HG03097 (cell line): Measurements from ENCODE around the gene TNIP2.
"Not testable (repeated sequence)": the region's sequence is repeated elsewhere in the genome, so short reads cannot be mapped to it uniquely, and the experiment has no call there.

Source experiments
- ATAC-seq: cut with Tn5 transposase; IDR thresholded peaks from one replicate; pipeline ENCODE4 v1.9.1; 2021; ENCODE audit not compliant: unreplicated experiment, low FRiP score

Gene TNIP2

DNA sequence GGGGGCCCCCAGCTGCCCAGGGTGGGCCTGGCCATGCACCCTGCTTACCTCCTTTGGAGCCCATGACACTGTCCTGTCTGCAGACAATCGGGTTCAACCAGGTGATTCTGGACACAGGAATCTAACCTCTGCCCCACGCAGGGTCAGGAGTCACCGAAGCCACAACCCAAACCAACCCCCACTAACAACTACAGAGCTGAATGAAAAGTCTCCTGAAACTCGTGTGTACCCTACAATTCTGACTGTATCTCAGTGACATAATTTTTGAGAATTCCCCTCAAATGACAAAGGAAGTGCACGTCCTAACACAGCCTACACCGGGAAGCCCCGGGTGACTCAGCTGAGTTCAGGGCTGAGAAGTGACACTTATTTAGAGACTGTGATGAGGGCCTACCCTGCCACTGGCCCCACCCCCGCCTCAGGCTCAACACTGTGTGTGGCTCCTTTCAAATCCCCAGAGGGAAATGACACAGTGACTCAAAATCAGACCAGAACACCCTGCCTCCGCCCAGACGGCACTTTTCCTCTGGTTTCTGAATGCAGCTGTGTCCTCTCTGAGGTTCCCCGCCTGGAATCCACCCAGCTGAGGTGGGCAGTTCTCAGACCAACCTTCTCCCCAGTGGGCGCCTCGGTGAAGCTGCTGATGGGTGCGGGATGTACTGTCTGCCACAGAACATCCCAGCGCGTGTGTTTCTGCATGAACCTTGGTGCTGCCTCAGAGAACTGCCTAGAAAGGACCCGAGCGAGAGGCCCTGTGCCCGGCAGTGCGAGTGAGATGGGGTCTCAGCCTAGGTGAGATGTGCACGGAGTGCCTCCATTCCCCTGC lies 9.9 kb downstream of the TNIP2 start:
- ATAC-seq = peak; percentile 78

DNA sequence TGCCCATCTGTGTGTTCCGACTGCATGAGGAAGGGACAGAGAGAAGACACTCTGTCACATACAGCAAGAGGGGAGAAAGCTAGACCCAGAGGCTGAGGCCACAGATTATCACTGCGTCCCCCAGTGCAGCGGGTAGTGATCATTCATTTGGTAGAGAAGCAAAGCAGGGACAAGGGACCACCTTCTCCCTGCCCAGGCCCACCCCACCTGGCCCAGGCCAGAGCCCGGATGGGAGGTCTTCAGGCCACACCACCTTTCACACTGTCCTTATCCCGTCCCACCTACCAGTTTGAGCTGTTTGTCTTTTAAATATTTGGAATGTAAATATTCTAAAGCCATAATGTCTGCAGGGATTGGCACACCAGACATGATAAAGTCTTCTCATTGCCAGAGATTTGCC lies 10.6 kb downstream of the TNIP2 start:
- ATAC-seq = no peak

DNA sequence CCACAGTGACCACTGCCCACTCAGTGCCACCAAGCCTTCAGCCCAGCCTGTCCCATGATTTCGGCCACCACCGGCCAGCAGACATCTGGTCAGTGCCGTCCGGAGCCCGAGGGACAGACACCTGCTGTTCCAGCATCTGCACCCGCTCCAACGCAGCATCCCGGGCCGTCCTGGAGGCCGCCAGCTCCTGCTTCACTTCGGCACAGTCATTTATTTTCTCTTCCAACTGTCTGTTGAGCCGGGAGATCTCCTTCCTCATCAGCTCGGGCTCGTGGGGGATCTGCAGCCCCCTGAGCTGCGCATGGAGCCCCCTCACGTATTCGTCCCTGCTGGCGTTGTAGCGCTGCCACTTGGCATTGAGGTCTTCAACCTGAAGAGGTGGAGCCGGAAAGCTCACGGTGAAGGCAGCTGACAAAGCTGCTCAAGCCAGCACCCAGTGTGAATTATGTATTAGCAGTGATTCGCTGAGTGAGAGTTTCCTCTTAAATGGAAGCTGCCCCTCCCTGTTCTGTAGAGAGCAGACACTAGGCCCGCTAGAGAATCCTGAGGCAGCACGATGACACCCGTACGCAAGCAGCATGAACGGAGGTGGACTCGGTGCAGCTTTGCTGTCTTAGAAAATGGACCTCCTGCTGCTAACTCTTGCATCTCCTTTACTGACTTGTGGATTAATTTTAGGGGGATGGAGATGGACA lies 11.4 kb downstream of the TNIP2 start:
- no peak for ATAC-seq

DNA sequence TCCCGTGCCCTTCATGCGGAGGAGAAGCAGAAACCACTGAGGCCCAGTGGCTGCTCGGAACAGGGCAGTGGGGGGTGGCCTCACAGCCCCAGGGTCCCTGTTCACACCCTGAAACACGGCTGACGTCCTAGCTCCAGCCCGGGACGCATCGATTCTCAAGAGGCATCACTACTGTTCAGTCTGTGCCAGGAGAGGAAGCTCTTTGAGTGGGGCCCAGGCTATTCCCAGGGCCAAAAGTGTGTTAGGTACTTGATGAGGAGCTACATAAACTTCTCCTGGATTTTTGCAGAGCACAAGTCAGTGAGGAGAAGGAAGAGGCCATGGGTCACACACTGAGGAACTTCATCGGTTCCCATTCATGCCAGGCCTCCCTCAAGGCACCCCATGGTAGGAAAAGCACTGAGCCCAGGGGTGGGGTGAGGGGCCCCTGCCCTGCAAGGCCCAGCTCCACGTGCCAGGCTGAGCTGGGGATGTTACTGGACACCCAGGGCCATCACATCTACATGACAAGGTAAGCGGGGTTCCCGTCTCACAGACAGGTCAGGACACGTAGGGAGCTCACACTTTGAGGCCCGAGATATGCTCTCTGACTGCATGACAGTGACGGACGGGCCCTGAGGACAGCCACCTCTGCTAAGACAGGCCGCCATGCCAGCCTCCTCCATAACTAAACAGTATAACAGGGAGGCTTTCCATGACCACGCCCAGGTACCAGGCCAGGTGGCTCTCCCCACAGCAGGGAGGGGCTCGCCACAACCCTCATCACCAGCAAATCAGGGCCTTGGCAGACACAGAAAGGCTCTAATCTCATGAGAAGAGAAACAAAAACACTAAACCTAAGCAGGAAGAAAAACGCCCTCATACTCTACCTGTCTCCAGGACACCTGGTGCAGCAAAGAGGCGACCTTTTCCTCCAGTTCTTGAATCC lies 12.4 kb downstream of the TNIP2 start:
- ATAC-seq = no peak

DNA sequence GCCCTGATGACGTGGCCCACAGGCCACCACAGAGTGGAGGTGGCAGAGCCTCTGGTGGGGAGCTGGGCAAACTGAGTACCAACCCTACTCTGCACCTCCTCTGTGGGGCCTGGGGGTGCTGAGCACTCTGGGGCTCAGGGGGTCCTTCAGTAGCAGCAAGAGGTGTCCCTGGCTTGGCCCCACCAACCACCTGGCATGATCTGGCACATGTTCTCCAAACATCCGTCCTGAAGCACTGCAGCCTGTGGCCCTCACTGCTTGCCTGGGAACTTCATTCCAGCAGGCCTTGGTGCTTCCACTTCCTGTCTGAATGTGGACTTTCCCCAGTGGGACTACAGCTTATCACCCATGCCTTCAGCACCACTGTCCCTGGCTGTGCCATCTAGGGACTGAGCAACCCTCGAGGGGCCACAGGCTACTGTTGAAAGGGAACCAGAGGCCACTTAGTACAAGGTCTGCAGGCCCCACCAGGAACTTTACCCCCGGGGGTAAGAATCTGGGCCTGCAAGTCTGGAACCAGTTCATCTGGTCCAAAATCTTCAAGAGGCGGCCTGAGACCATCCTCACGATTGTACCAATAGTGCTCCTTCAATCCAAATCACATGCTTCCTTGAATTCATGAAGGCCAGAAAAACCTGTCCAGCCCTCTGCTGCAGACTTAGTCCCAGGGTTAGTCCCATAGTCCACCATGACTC lies 13.2 kb downstream of the TNIP2 start:
- no peak for ATAC-seq

DNA sequence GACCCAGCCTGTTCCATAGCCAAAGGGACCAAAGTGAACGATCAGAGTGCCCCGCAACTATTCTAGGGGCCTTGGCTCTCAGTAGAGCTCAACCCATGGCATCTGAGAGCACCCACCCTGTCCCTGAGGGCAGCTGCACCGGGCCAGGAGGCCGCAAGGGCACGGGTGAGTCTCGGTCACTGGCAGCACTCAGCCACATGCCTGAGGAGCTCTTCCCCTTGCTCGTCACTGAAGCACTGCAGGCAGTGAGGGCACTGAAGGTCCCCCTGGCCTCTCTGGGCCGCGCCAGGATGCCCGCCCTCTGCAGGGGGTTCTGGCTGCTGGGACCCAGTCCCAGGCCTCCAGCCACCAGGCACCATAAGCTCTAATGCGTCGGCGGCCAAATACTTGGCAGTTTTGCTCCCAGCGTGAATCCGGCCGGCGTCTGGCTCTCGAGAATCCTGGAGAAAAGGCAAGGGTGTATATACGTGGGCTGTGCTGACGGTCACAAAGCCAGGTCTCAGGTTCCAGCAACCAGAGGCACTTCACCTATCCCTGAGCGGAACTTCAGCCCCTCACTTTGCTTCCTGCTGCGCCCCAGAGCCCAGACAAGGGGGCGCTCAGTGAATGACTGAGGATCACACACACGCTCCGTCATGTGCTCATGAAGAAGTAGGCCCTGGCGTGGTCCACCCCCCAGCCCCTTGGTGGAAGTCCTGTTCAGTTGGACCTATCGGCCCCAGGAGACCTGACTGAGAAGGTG lies 13.9 kb downstream of the TNIP2 start:
- no peak for ATAC-seq

DNA sequence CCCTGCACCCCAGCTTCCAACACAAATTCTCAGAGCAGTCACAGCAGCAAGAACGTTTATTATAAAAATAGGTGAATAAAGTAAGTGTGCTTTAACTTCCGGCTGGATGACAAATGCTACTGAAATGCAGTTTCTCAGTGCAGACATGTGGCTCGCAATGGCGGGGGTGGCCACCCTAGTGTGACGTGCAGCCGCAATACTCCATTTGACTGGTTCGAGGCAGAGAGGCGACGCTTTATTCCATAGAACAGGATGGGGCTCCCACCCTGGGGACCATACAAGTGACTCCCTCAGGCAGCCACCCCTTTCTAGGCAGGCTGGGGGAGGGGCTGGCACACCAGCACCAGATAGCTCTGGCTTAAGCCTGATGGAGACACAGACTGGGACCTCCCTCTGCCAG lies 14.5 kb downstream of the TNIP2 start:
- no peak for ATAC-seq

DNA sequence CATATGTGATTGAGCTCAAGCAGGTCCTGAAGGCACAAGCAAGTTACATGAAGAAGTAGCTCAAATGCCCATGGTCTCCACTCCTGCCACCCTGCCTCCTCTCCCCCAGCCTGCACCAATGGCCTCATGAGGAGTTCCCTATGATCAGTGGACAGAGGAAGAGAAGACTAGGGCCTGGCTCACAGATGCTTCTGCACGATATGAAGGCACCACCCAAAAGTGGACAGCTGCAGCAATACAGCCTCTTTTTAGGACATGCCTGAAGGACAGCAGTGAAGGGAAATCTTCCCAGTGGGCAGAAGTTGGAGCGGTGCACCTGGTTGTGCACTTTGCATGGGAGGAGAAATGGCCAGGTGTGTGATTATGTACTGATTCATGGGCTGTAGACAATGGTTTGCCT lies 17.8 kb downstream of the TNIP2 start:
- not testable (repeated sequence) for ATAC-seq

DNA sequence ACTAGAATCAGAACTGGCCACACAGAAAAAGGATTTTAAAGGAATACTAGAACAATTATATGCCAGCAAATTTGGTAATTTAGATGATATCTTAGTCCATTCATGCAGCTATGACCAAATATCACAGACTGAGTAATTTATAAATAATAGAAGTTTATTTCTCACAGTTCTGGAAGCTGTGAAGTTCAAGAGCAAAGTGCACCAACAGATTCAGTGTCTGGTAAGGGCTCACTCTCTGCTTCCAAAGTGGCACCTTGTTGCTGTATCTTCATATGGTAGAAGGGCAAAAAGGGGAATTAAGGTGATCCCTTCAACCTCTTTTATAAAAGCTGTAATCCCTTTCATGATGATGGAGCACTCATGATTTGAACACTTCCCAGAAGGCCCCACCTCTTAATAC lies 20.3 kb downstream of the TNIP2 start:
- ATAC-seq = no peak

DNA sequence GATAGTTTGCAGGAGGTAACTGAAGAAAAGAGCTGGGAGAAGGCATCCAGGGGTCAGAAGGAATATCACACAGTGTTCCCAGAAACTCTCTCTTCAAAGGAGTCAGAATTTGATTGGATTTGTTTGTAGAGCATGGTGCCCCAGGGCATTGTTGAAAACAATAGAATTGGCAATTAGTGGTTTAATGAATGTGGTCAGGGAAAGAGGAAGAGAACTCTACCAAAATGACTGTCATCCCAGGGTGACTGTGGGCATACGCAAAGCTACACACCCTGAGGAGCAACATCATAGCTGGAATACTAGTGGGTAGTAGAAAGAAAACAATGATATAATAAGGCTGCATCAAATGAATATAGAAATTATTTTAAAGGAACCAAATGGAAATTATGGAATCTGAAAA lies 21.5 kb downstream of the TNIP2 start:
- ATAC-seq = no peak

DNA sequence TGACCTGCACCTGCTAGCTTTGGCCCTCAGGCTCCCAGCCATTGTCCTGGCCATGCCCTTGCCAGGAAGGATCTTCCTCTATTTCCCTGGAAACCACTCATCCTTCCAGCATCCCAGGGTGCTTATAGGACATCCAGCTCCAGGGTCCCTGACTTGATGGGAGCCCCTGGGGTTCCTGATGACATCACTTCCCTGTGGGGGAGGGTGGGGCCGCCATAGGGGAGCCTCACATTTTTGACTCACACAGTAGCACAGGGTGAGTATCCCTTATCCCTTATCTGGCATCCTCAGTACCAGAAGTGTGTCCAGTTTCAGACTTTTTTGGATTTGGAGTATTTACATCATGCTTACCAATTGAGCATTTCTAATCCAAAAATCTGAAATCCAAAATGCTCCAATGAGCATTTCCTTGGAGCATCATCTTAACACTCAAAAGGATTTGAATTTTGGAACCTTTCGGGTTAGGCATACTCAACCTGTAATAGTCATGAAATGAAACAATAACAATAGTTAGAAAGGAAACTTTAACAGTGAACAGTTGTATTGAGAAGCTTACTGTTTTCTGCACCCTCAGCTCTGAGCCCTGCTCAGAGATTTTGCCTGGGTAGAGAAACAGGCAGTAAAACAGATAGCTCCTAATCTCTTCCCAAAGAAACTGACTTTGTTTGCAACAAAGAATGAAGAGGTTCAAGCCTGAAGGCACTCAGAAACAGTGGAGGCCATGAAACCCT lies 22.1 kb downstream of the TNIP2 start:
- no peak for ATAC-seq

DNA sequence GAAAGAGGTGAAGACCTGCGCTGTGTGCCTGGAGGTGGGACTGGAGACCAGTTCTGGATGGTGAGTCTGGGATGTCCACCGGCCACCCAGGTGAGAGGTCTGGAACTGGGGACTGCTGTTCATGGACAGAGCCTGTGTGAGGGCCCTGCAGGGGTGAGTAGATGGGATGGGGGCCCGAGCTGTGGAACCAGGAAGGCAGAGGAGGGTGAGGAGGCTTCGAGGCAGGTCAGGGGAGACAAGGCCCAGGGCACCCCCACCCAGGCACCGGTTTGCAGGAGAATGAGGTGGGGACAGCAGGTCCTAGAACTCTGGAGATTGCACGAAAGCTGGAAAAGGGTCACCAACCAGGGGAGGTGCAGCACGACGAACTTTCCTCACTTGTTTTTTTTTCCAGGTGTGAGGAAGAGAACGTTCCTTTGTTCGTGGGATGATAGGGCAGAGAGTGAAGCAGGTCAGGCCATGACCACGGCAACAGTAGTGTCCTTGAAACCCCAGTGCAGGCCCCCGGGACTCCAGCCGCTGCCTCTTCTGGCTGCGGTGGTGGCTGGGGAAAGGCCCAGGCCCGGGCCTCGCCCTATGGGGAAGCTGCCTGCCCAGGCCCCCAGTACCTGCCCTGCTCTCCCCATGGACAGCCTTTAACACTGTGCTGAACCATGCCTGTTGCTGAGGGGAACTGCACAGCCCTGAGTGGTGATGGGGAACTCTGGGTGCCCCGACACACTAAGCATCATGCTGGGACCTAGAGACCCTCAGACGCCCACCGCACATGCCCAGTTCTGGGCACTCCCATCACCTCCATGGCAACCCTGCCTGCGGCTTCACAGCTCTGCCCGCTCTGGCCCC lies 22.9 kb downstream of the TNIP2 start:
- ATAC-seq = no peak

DNA sequence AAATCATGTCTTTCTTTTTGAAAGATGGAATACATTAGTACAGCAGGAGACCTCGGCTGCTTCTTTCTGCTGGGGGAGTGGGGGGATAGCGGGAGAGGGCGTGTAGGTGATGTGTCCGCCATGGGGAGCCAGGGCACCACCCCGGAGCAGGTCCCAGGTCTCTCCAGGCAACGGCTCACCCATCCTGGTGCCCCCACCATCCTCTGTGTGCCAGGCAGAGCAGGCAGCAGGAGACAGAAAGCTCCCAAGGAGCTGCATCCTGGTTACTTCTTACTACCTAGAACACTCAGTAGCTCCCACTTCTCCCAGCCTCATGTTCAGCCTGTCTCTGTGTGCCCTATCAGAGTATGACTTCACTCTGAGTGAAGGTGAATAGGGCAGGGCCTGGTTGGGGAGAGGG lies 23.6 kb downstream of the TNIP2 start:
- ATAC-seq = no peak

DNA sequence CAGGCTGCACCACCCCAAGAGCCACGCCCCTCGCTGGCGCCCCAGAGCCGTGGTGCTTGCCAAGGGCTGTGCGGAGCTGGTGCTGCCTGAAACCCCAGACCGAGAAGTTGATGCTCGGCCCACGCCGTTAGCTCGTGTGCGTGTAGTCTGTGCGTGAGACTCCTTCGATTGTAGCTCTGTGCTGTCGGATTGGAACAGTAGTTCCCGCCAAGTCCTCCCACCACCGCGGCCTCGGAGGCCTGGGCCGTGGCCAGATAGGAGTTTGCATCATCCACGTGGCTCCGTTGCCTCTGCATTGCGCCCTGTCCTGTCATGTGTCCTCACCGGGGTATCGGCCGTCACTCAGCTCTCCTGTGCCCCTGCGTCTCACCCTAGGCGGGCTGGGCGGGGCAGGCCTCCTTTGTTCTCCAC lies 24.2 kb downstream of the TNIP2 start:
- no peak for ATAC-seq

DNA sequence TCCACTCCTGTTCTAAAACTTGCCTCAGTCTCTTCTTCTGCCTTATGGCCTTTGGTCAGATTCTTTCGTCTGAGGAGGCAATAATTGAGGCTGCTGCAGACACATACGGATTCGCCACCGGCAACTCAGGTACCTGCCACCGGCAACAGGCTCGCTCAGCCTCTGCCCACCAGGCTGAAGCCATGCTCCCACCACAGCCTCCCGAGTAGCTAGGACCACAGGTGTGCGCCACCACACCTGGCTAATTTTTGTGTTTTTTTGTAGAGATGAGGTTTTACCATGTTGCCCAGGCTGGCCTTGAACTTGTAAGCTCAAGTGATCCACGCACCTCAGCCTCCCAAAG lies 26.6 kb downstream of the TNIP2 start:
- ATAC-seq = no peak

DNA sequence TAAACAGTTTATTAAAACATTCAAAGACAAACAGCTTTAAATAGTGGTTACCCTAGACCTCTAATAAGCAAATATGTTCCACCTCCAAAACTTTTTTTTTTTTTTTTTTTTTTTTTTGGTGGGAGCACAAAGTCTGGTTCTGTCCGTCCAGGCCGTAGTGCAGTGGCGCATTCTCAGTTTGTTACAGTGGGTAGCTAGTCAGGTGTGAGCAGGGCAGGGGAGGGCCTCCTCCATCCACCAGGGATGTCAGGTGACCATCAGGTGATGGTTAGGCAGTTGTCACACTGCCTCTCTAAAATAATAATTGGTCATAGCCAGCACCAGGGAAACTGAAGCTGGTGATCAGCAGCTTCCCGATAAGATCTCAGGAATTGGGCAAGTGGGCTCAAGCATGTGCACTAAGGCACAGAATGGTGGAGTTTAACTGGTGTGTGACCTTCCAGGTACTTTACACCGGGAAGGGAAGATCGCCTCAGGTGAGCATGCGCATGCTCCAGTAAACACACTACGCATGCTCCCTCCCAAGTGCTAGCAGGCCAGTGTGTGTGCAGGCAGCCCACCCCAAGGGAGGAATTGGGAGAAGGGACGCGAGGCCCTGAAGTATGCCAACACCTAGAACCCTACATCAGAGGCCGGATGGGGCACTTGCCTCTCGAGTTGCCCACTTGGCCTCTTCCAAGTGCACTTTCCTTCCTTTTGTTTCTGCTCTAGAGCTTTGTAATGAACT lies 27.2 kb downstream of the TNIP2 start:
- no peak for ATAC-seq

DNA sequence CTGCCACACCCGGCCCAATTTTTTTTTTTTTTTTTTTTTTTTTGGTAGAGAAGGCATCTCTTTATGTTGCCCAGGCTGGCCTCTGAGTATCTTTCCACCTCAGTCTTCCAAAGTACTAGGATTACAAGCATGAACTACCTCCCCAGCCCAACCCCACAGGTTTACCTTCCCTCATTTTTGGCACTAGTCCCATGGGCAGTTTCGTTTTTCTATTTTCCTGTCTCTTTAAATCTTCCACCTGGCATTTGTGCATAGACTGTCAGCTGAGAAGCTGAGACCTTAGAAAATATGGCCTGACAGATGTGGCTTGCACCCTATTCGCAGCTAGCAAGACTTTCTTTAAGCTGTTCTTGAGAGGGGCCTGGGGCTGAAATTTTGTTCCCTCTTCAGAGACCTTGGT lies 27.9 kb downstream of the TNIP2 start:
- no peak for ATAC-seq

DNA sequence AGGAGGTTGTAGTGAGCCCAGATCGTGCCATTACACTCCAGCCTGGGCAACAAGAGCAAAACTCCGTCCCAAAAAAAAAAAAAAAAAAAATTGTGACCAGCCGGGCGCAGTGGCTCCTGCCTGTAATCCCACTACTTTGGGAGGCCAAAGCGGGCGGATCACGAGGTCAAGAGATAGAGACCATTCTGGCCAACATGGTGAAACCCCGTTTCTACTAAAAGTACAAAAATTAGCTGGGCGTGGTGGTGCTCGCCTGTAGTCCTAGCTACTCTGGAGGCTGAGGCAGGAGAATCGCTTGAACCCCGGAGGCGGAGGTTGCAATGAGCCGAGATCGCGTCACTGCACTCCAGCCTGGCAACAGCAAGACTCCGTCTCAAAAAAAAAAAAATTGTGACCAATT lies 29.3 kb downstream of the TNIP2 start:
- not testable (repeated sequence) for ATAC-seq
